ENCODE measurements around the gene CHTF18.
"Not testable (repeated sequence)": the region's sequence is repeated elsewhere in the genome, so short reads cannot be mapped to it uniquely, and the experiment has no call there.

The CHTF18 gene

GRCh38 chr16:824194-824593 lies 35.8 kb downstream of the CHTF18 start:
- in situ Hi-C loops (cut with MboI; ENCODE audit: low sequenced_read_pairs), result no loop called here

- in situ Hi-C loops (cut with MboI; ENCODE audit: low sequenced_read_pairs), result no loop called here
Observed at GRCh38 chr16:824601-825000, 36.2 kb downstream of the CHTF18 start.

GRCh38 chr16:825341-826061 lies 37.1 kb downstream of the CHTF18 start:
- in situ Hi-C loops (cut with MboI; ENCODE audit: low sequenced_read_pairs), result no loop called here

- in situ Hi-C loops (cut with MboI; ENCODE audit: low sequenced_read_pairs), result no loop called here
Observed at GRCh38 chr16:827513-827912, 39.1 kb downstream of the CHTF18 start.

GRCh38 chr16:828891-829290 lies 40.5 kb downstream of the CHTF18 start:
- in situ Hi-C loops (cut with MboI; ENCODE audit: low sequenced_read_pairs), result no loop called here

GRCh38 chr16:830107-830870 lies 41.9 kb downstream of the CHTF18 start:
- in situ Hi-C loops (cut with MboI; ENCODE audit: low sequenced_read_pairs), result no loop called here

GRCh38 chr16:830871-831570 lies 42.6 kb downstream of the CHTF18 start:
- in situ Hi-C loops (cut with MboI; ENCODE audit: low sequenced_read_pairs), result no loop called here

GRCh38 chr16:831571-832413 lies 43.4 kb downstream of the CHTF18 start:
- in situ Hi-C loops (cut with MboI; ENCODE audit: low sequenced_read_pairs), result no loop called here

- in situ Hi-C loops (cut with MboI; ENCODE audit: low sequenced_read_pairs), result no loop called here
Observed at GRCh38 chr16:832652-833336, 44.4 kb downstream of the CHTF18 start.

- in situ Hi-C loops (cut with MboI; ENCODE audit: low sequenced_read_pairs), result no loop called here
Observed at GRCh38 chr16:833411-833810, 45.0 kb downstream of the CHTF18 start.

- in situ Hi-C loops (cut with MboI; ENCODE audit: low sequenced_read_pairs), result no loop called here
Observed at GRCh38 chr16:835373-835772, 47.0 kb downstream of the CHTF18 start.

- in situ Hi-C loops (cut with MboI; ENCODE audit: low sequenced_read_pairs), result no loop called here
Observed at GRCh38 chr16:836221-836620, 47.8 kb downstream of the CHTF18 start.

GRCh38 chr16:836822-837221 lies 48.4 kb downstream of the CHTF18 start:
- in situ Hi-C loops (cut with MboI; ENCODE audit: low sequenced_read_pairs), result not testable (repeated sequence)

- in situ Hi-C loops (cut with MboI; ENCODE audit: low sequenced_read_pairs), result no loop called here
Observed at GRCh38 chr16:838741-839140, 50.3 kb downstream of the CHTF18 start.

- in situ Hi-C loops (cut with MboI; ENCODE audit: low sequenced_read_pairs), result no loop called here
Observed at GRCh38 chr16:839643-840408, 51.4 kb downstream of the CHTF18 start.

- in situ Hi-C loops (cut with MboI; ENCODE audit: low sequenced_read_pairs), result no loop called here
Observed at GRCh38 chr16:840561-841454, 52.4 kb downstream of the CHTF18 start.

- in situ Hi-C loops (cut with MboI; ENCODE audit: low sequenced_read_pairs), result no loop called here
Observed at GRCh38 chr16:841455-842060, 53.1 kb downstream of the CHTF18 start.

- in situ Hi-C loops (cut with MboI; ENCODE audit: low sequenced_read_pairs), result no loop called here
Observed at GRCh38 chr16:842061-842476, 53.6 kb downstream of the CHTF18 start.

Data from HL-60/S4 treated with phorbol 12-myristate 13-acetate at 8.2 ng/mL for 4 days and 3 days (cell line).